Lower leg skin (tissue), 4 donors: ENCODE data around the gene JDP2. TPM values are rescaled to one million over a fixed set of nuclear protein-coding genes. Genes with fewer than 3 reads are reported as not detected.
A peak's percentile ranks its signal among the peaks of the same experiment; 100 is the strongest.

ENCODE experiments used
- DNase-seq, 2 donors: peaks; one replicate each; pipeline ENCODE4 v3.0.0-alpha.2; 2019; ENCODE audit warnings: low spot score in 2 of 2
- H3K4me3 ChIP-seq: fragments of 200-600 bp; sonication (generic); 2 replicates; pipeline ENCODE4 v1.5.1; 2017; ENCODE audit warnings: mild to moderate bottlenecking, low read depth; ENCODE audit not compliant: poor library complexity, severe bottlenecking
- CTCF ChIP-seq, 3 donors: fragments of 450-650 bp; IDR thresholded peaks; one replicate each; pipeline ENCODE4 v1.5.1; 2016; ENCODE audit warnings: antibody characterized with exemption in 3 of 3, mild to moderate bottlenecking in 3 of 3, moderate library complexity in 2 of 3
- POLR2A ChIP-seq, 2 donors: fragments of 450-650 bp; IDR thresholded peaks; one replicate each; pipeline ENCODE4 v1.6.1; 2016 to 2017; ENCODE audit warnings: antibody characterized with exemption in 2 of 2, mild to moderate bottlenecking in 1 of 2, moderate library complexity in 1 of 2
- WGBS, 2 donors: methylation state at CpG; one replicate each; pipeline ENCODE4 v1.1.5; 2018; 5-methylcytosine and 5-hydroxymethylcytosine counted together
- intact Hi-C: fragments of 100-400 bp; cut with DNase I; formaldehyde crosslinking; loops from one replicate; pipeline ENCODE4 v1.15.0; 2023; ENCODE audit warnings: low total_unique reads
- total RNA-seq, 4 donors: library from RNA; depleted of rRNA; stranded (reverse); fragments of >200 nt; gene quantifications; one replicate each; pipeline ENCODE4 v1.1.0, GENCODE V29; 2016

Gene JDP2
- total RNA-seq, 4 donors from 2014 or later = 31.7 to 53.9 (median 36.0) TPM

- H3K4me3 ChIP-seq = no peak overlapping the region
- TF ChIP-seq POLR2A (IDR thresholded peaks at IDR 0.05) = no peak
- no peak for TF ChIP-seq CTCF (IDR thresholded peaks at IDR 0.05)
- no peak for DNase-seq
- intact Hi-C loops = no loop called here
- WGBS, 2 donors = 77 to 79% methylated on average over 16 of the region's 16 CpGs
Measured at GRCh38 chr14:75456069-75456996, 28.5 kb downstream of the JDP2 start.

- intact Hi-C loops = no loop called here
- DNase-seq = no peak
- 89 to 94% methylated on average over 5 of the region's 5 CpGs for WGBS, 2 donors
- no peak overlapping the region for H3K4me3 ChIP-seq
- no peak for TF ChIP-seq CTCF (IDR thresholded peaks at IDR 0.05)
- TF ChIP-seq POLR2A (IDR thresholded peaks at IDR 0.05) = no peak
Measured at GRCh38 chr14:75456997-75457335, 29.1 kb downstream of the JDP2 start.

- TF ChIP-seq POLR2A (IDR thresholded peaks at IDR 0.05) (no peak), CTCF (IDR thresholded peaks at IDR 0.05) (no peak)
- no peak for DNase-seq
- intact Hi-C loops = no loop called here
- H3K4me3 ChIP-seq = no peak overlapping the region
- 89 to 93% methylated on average over 10 of the region's 10 CpGs for WGBS, 2 donors
Measured at GRCh38 chr14:75457648-75458165, 29.9 kb downstream of the JDP2 start.

GRCh38 chr14:75458305-75458704 lies 30.5 kb downstream of the JDP2 start:
- WGBS, 2 donors = 82 to 96% methylated on average over 3 of the region's 3 CpGs

GRCh38 chr14:75459099-75459741 lies 31.4 kb downstream of the JDP2 start:
- intact Hi-C loops = no loop called here
- 31 to 41% methylated on average over 12 of the region's 12 CpGs for WGBS, 2 donors
- no peak overlapping the region for H3K4me3 ChIP-seq
- TF ChIP-seq POLR2A (IDR thresholded peaks at IDR 0.05) (no peak), CTCF (IDR thresholded peaks at IDR 0.05) (no peak)
- DNase-seq = peak in 1 of 2 donors; percentile 84

More at GRCh38 chr14:75458305-75458704, 30.5 kb downstream of the JDP2 start:
- no peak for DNase-seq
- no peak overlapping the region for H3K4me3 ChIP-seq
- TF ChIP-seq POLR2A (IDR thresholded peaks at IDR 0.05) = no peak
- TF ChIP-seq CTCF (IDR thresholded peaks at IDR 0.05) = no peak
- intact Hi-C loops = no loop called here
